Measurements from ENCODE around the gene RTN4.
"Not testable (repeated sequence)": the region's sequence is repeated elsewhere in the genome, so short reads cannot be mapped to it uniquely, and the experiment has no call there.

RTN4 gene

GRCh38 chr2:55054106-55054875, 4.0 kb upstream of the RTN4 start:
- Histone ChIP-seq H3K27ac (no peak overlapping the region), H3K4me3 (no peak overlapping the region)
- no peak for TF ChIP-seq CTCF (IDR thresholded peaks at IDR 0.05)
- DNase-seq (ENCODE audit: low spot score), result no peak

GRCh38 chr2:55053225-55053624, 3.0 kb upstream of the RTN4 start:
- H3K27ac ChIP-seq; DNase-seq (ENCODE audit: low spot score); H3K4me3 ChIP-seq: not testable (repeated sequence)

- no peak for DNase-seq (ENCODE audit: low spot score)
- TF ChIP-seq CTCF (IDR thresholded peaks at IDR 0.05), result no peak
- Histone ChIP-seq H3K4me3 (no peak overlapping the region), H3K27ac (peak overlapping the region in 1 of 2 donors; percentile 25)
These were observed 2.1 kb upstream of the RTN4 start for GRCh38 chr2:55052129-55053061.

GRCh38 chr2:55051026-55051866, 995 bp upstream of the RTN4 start:
- TF ChIP-seq CTCF (IDR thresholded peaks at IDR 0.05), result no peak
- peak; percentile 82 for DNase-seq (ENCODE audit: low spot score)
- Histone ChIP-seq H3K4me3 (peak overlapping the region; percentile 85), H3K27ac (peak overlapping the region; percentile 96 to 98)

GRCh38 chr2:55049821-55050099, 491 bp downstream of the RTN4 start:
- H3K27ac ChIP-seq, result peak overlapping the region; percentile 96 to 98
- no peak for DNase-seq (ENCODE audit: low spot score)
- peak overlapping the region; percentile 85 for H3K4me3 ChIP-seq
- TF ChIP-seq CTCF (IDR thresholded peaks at IDR 0.05), result no peak

- TF ChIP-seq CTCF (IDR thresholded peaks at IDR 0.05), result peak; percentile 63
- DNase-seq (ENCODE audit: low spot score), result peak; percentile 94
- Histone ChIP-seq H3K27ac (peak overlapping the region; percentile 96 to 98), H3K4me3 (peak overlapping the region; percentile 85)
These were observed 1.0 kb downstream of the RTN4 start for GRCh38 chr2:55049043-55049820.

Data from coronary artery (tissue), 2 donors.